Loucy (cell line): ENCODE results near the gene RARRES2.

Source experiments
- H2AFZ ChIP-seq: fragments of 200-600 bp; sonication (generic); 2 replicates; pipeline ENCODE4 v1.6.0; 2016; ENCODE audit warnings: antibody characterized with exemption, mild to moderate bottlenecking, low read length, moderate library complexity
- H3F3A ChIP-seq: fragments of 200-600 bp; 2 replicates; pipeline ENCODE4 v1.6.0; 2016; ENCODE audit warnings: antibody characterized with exemption, low read depth, mild to moderate bottlenecking
- H3K27me3 ChIP-seq: fragments of 200-600 bp; sonication (generic); 2 replicates; pipeline ENCODE4 v1.6.1; 2014; ENCODE audit warnings: low read length, mild to moderate bottlenecking; ENCODE audit not compliant: insufficient read depth, poor library complexity, severe bottlenecking
- H3K36me3 ChIP-seq: fragments of 200-600 bp; sonication (generic); 2 replicates; pipeline ENCODE4 v1.6.1; 2016; ENCODE audit warnings: low read length; ENCODE audit not compliant: insufficient read depth
- H3K4me1 ChIP-seq: fragments of 200-600 bp; sonication (generic); 2 replicates; pipeline ENCODE4 v1.5.1; 2014; ENCODE audit warnings: low read length, mild to moderate bottlenecking; ENCODE audit not compliant: insufficient read depth, poor library complexity, severe bottlenecking
- H3K4me2 ChIP-seq: fragments of 200-600 bp; sonication (generic); 2 replicates; pipeline ENCODE4 v1.6.0; 2014; ENCODE audit warnings: antibody characterized with exemption, low read length, low read depth, mild to moderate bottlenecking; ENCODE audit not compliant: poor library complexity, severe bottlenecking
- H3K4me3 ChIP-seq: fragments of 200-600 bp; sonication (generic); 2 replicates; pipeline ENCODE4 v1.5.1; 2014; ENCODE audit warnings: low read length, mild to moderate bottlenecking, mixed read lengths; ENCODE audit not compliant: poor library complexity, severe bottlenecking
- H3K79me2 ChIP-seq: fragments of 200-600 bp; sonication (generic); 2 replicates; pipeline ENCODE4 v1.6.1; 2014; ENCODE audit warnings: low read length; ENCODE audit not compliant: insufficient read depth
- H3K9ac ChIP-seq: fragments of 200-600 bp; sonication (generic); 2 replicates; pipeline ENCODE4 v1.6.0; 2014; ENCODE audit warnings: mild to moderate bottlenecking, low read depth, low read length, moderate library complexity; ENCODE audit not compliant: poor library complexity, severe bottlenecking
- H3K9me2 ChIP-seq: fragments of 200-600 bp; sonication (generic); replicated peaks from 2 replicates; pipeline ENCODE4 v1.6.1; 2016; ENCODE audit warnings: low read depth, low read length, mixed read lengths
- H3K9me3 ChIP-seq: fragments of 200-600 bp; sonication (generic); 2 replicates; pipeline ENCODE4 v1.6.1; 2014; ENCODE audit warnings: mild to moderate bottlenecking, antibody characterized with exemption, low read length, low read depth; ENCODE audit not compliant: insufficient read depth
- H4K20me1 ChIP-seq: fragments of 200-600 bp; sonication (generic); 2 replicates; pipeline ENCODE4 v1.6.0; 2014; ENCODE audit warnings: antibody characterized with exemption, low read length, mild to moderate bottlenecking; ENCODE audit not compliant: insufficient read depth, poor library complexity, severe bottlenecking
- EZH2phosphoT487 ChIP-seq: fragments of 200-600 bp; IDR thresholded peaks from 2 replicates; pipeline ENCODE4 v1.6.1; 2018; ENCODE audit warnings: antibody characterized with exemption, mild to moderate bottlenecking, moderate library complexity, borderline replicate concordance
- TF ChIP-seq, protein P1 (sequence below): fragments of 200-600 bp; sonication (generic); conservative IDR thresholded peaks from 2 replicates; pipeline ENCODE4 v1.5.1; 2014; ENCODE audit warnings: mild to moderate bottlenecking, antibody characterized with exemption, low read length

RARRES2 gene

DNA sequence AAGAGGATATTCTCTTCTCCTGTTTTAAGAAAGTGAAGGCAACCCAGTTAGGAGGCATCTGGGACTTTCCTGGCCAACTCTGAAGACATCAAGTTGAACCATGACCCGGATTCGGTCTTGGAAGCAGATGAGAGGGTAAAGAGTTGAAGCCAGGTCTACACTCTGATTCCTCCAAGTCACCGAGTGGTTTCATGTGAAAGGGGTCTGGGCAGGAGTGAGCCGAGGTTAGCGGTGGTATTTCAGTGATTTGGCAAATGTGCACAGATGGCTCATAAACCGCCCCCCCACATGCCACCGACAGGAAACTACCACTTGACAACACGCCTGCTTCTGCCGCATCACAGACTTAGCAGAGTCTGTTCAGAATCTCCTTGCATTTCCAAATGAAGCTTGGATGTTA lies 15.8 kb upstream of the RARRES2 start:
- Histone ChIP-seq H3K4me3 (peak overlapping the region; percentile 53), H3K9me2 (no peaks in the 10 kb centered on the region), H3K79me2 (no peaks in the 10 kb centered on the region), H2AFZ (no peak overlapping the region), H3K9me3 (no peaks in the 10 kb centered on the region), H3K36me3 (no peaks in the 10 kb centered on the region), H3K4me1 (peaks cover 32% of the 10 kb centered on the region), H4K20me1 (no peaks in the 10 kb centered on the region), H3K27me3 (no peaks in the 10 kb centered on the region), H3K9ac (peak overlapping the region; percentile 55), H3K4me2 (peak overlapping the region; percentile 58), H3F3A (peaks cover 2% of the 10 kb centered on the region; the same call in 1 of the 2 replicates)
- TF ChIP-seq EZH2phosphoT487, result no peak
- TF ChIP-seq, protein P1, sequence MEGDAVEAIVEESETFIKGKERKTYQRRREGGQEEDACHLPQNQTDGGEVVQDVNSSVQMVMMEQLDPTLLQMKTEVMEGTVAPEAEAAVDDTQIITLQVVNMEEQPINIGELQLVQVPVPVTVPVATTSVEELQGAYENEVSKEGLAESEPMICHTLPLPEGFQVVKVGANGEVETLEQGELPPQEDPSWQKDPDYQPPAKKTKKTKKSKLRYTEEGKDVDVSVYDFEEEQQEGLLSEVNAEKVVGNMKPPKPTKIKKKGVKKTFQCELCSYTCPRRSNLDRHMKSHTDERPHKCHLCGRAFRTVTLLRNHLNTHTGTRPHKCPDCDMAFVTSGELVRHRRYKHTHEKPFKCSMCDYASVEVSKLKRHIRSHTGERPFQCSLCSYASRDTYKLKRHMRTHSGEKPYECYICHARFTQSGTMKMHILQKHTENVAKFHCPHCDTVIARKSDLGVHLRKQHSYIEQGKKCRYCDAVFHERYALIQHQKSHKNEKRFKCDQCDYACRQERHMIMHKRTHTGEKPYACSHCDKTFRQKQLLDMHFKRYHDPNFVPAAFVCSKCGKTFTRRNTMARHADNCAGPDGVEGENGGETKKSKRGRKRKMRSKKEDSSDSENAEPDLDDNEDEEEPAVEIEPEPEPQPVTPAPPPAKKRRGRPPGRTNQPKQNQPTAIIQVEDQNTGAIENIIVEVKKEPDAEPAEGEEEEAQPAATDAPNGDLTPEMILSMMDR, result no peak

DNA sequence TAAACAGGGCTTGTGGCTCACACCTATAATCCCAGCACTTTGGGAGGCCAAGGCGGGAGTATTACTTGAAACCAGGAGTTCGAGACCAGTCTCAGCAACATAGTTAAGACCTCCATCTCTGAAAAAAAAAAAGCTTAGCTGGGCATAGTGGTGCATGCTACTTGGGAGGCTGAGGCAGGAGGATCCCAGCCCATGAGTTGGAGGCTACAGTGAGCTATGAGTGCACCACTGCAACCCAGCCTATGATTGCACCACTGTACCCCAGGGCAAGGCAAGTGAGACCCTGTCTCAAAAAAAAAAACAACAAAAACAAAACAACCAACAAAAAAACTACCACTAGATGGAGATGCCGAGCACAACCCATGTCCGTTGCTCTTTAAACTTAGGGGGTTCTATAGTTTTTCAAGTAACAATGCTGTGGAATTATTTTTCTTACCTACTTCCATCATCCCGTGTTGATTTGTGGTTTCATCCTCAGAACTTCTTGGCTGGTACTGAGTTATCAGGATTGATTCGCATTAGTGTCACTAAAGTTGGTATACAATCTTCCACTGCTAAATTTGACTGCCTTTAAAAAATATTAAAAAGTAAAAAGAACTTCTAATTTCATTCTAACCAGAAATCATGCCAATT lies 15.0 kb upstream of the RARRES2 start:
- peak overlapping the region; percentile 24 for H3K9ac ChIP-seq
- peaks cover 26% of the 10 kb centered on the region for H3K4me1 ChIP-seq
- no peaks in the 10 kb centered on the region for H3K9me2 ChIP-seq
- no peaks in the 10 kb centered on the region for H3K79me2 ChIP-seq
- TF ChIP-seq EZH2phosphoT487, result no peak
- TF ChIP-seq, protein P1, result peak; percentile 82
- H2AFZ ChIP-seq, result no peak overlapping the region
- no peaks in the 10 kb centered on the region for H3K9me3 ChIP-seq
- H4K20me1 ChIP-seq, result no peaks in the 10 kb centered on the region
- H3K27me3 ChIP-seq, result no peaks in the 10 kb centered on the region
- H3K36me3 ChIP-seq, result no peaks in the 10 kb centered on the region
- peak overlapping the region; percentile 37 for H3K4me3 ChIP-seq
- peaks cover 2% of the 10 kb centered on the region; the same call in 1 of the 2 replicates for H3F3A ChIP-seq
- peak overlapping the region; percentile 58 for H3K4me2 ChIP-seq

DNA sequence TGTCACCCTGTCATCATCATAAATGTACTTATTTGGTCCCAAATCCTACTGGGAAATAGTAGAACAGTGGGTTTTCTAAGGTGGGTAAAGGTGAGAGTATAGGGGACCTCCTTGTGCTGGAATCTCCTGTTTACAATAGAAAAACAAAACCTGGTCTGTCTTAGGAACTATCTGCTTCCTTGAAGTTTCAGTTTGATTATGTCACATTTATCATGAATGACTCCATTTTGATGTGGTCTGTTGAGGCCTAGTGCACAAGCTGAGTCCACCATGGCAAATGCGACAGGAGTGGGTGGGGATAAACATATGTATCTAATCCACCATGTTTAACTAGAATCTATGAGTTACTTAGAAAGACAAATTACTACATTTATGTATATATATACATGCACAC lies 14.2 kb upstream of the RARRES2 start:
- H2AFZ ChIP-seq, result peak overlapping the region; percentile 68
- no peaks in the 10 kb centered on the region for H3K9me2 ChIP-seq
- no peaks in the 10 kb centered on the region for H3K27me3 ChIP-seq
- H3K79me2 ChIP-seq, result no peaks in the 10 kb centered on the region
- no peak overlapping the region for H3K4me2 ChIP-seq
- TF ChIP-seq, protein P1, result no peak
- no peak for TF ChIP-seq EZH2phosphoT487
- no peaks in the 10 kb centered on the region for H3K9me3 ChIP-seq
- H3K4me1 ChIP-seq, result peaks cover 26% of the 10 kb centered on the region
- no peak overlapping the region for H3K9ac ChIP-seq
- H3K36me3 ChIP-seq, result no peaks in the 10 kb centered on the region
- H3K4me3 ChIP-seq, result no peak overlapping the region
- H3F3A ChIP-seq, result peaks cover 2% of the 10 kb centered on the region; the same call in 1 of the 2 replicates
- H4K20me1 ChIP-seq, result no peaks in the 10 kb centered on the region
